Hippocampal formation (tissue), 2 donors: ENCODE data around the gene USP40.

Source experiments
- DNase-seq, 2 donors: peaks; one replicate each; lab custom pipeline; 2025; lab: John Stamatoyannopoulos, UW

USP40 gene

DNA sequence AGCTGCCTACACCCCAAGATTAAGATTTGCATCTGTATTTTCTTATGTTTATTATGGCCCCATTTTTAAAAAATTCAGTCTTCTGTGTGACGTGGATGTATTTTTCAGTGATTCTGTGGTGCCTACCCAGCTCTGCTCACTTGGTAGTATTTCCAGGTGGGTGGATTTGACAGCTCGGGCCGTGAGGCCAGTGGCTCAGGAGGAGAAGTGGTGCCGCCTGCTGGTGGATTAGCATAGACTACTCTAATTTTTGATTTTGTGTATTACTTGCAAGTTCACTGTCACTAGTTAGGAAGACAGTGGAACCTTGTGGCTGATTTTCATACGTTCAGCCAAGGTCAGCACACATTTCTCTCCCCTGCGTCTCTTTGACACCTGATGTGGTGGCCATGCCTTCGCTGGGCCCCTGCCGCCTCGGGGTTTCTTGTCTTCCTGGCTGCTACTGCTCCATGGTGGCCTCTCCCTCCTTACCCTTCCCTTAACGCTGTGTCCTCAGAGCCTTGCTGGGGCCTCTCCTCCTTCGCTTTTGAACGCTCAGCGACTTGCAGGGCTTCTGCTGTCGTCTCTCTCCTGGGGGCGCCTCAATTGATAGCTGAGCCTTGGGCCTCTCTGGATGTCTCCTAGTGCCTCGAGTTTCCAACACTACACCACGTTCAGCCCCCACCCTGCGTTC lies 122.9 kb downstream of the USP40 start:
- DNase-seq, result peak; percentile 44 to 69

DNA sequence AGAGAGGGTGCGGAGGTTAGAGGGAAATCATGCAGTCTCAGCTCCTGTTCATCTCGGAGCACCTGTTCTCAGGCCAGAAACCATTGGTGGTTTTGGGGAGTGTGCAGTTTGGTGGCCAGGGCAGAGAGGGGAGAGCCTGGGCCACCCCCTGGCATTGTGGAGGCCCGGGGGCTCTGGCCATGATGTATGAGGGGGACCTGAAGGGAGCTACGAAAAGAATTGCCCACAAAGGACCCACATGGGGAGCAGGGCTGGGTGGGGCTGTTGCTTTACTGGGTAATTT lies 124.6 kb downstream of the USP40 start:
- DNase-seq, result no peak

- DNase-seq, result no peak
These were observed 125.2 kb downstream of the USP40 start for GRCh38 chr2:233441161-233442027.

- no peak for DNase-seq
These were observed 125.9 kb downstream of the USP40 start for GRCh38 chr2:233440714-233441113.

DNA sequence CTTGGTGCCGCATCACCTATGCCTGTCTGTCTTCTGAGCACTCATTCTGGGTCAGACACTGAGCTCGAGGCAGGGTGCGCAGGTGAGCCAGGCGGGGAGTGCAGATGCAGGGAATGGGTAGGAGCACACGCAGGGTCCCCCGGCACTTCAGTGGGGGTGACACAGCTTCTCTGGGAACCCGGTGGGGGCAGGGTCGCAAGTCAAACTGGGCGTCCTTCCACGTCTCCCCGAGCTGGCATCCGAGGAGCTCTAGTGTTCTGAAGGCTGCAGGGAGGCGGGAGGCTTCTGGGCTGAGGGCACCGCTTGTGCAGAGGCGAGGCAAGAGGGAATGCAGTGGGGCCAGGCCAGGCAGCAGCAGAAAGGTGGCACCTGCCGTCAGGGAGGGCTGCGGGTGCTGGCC lies 126.3 kb downstream of the USP40 start:
- DNase-seq, result no peak

DNA sequence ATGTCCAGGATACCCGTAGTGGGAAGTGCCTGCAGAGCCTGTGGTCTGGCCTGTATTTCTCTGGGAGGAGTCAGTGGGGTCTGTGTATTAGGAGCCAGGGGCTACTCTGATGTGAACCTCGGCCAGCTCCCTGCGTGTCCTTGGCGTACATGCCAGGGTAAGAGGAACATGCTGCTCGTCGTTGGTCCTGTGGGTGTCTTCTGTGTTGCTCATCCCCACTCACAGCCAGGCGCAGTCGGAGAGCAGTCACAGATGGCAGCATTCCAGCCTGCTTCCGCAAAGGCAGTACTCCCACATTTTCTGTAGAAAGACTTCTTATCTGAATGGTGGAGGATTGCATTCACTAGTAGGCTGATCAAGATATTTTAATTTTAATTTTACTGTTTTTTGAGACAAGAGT lies 127.4 kb downstream of the USP40 start:
- DNase-seq, result peak; percentile 34 to 38

DNA sequence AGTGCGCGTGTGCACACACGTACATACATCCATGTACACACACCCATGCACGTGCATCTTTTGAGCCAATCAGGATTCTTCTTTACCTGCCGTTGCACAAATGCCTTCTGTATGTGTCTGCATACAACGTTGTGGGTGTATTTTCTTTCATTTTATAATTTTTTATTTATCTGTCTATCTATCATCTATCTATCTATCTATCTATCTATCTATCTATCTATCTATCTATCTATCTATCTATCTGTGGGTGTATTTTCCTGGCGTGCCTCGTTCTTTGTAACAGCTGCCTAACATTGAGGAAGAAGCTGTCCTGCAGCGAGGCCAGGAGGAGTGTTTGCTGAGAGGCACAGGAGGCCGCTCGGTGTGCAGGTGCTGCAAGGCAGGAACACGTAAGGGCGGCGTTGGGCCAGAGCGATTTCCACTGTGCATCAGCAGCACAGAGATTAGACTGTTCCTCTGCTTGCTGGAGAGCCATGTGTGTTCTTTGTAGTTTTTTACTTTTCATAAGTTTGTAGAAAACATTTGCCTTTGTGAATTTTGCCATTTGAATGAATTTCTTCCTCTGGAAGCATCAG lies 127.9 kb downstream of the USP40 start:
- no peak for DNase-seq

DNA sequence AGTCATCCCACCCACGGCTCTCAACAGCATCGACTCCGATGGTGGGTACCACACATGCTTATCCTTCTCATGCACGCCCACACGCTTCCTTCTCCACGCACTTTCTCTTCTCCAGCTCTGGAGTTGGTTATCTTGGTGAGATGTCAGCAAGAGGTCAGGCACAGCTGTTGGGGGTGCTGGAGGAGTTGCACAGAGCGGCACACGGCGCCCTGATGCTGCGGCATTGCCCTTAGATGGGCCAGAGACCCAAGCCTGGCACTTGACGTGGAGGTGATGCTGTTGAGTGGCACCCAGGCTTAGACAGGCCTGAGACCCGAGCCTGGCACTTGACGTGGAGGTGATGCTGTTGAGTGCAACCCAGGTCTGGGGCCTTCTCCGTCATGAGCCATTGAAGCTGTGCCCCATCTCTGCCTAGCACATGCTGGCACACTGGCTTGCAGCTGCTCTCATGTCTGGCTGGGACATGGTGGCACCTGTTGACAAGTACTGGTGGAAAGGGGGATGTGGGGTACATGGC lies 129.1 kb downstream of the USP40 start:
- DNase-seq, result no peak

GRCh38 chr2:233436691-233437438 lies 129.7 kb downstream of the USP40 start:
- no peak for DNase-seq

DNA sequence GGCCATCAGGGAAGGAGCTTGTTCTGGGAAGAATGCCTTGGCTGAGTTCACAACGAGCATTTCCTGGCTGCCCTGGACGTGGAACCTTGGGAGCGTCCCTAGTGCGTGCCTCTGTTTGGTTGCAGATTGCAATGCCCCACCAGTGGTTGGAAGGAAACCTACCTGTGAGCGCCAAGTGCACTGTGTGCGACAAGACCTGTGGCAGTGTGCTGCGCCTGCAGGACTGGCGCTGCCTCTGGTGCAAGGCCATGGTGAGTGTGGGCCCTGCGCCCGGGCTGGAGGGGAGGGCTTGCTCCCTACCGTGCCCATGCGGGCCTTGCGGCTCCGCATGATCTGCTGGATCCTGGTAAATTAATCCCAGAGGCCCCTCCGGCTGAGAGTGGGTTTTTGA lies 130.4 kb downstream of the USP40 start:
- DNase-seq, result no peak

DNA sequence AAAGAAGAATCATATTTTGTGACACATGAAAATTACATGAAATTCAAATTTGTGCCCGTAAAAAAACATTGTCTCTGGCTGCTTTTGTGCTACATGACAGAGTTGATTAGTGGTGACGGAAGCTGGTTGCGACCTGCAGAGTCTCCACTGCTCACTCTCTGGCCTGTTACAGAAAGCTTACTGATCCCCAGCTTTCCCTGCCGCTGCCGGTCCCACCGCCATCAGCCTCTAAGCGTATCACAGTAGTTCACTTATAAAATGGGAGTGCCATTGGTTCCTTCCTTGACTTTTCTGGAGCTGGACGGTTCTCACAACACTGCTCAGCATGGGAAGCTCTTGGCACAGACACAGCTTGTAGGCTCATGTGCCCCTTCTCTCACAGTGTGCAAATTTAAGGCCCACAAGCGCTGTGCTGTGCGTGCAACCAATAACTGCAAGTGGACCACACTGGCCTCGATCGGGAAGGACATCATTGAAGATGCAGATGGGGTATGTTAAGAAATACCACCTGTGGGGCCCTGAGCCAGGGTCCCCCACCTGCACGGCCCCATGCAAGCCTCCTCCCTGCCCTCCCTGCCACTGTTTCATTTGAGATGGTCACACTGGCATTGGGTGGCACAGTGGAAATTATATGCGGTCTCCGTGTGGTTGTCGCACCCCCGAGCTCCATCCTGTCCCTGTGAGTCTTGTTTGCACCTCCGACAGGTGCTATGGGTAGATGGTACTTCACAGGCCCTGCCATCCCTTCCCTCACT lies 131.0 kb downstream of the USP40 start:
- DNase-seq, result no peak

GRCh38 chr2:233434666-233435330 lies 131.8 kb downstream of the USP40 start:
- no peak for DNase-seq

DNA sequence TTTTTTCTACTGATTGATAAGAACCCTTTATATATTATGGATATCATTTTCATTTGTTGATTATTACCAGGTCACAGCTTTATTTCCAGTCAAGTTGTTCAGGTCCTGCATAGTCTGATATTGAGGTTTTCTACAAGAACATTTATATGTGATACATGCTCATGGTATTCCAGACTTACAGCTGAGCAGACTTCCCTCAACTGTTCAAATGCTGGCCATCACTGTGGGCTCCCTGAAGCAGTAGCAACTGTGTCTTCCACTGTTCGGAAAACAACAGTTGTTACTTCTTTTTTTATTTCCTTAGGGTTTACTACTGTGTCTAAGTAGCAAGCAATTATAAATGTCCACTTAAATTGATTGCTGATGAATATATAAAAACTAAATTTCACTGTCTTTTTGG lies 132.8 kb downstream of the USP40 start:
- no peak for DNase-seq

- DNase-seq, result no peak
These were observed 133.6 kb downstream of the USP40 start for GRCh38 chr2:233433029-233433428.

- no peak for DNase-seq
These were observed 135.9 kb downstream of the USP40 start for GRCh38 chr2:233430651-233431050.

DNA sequence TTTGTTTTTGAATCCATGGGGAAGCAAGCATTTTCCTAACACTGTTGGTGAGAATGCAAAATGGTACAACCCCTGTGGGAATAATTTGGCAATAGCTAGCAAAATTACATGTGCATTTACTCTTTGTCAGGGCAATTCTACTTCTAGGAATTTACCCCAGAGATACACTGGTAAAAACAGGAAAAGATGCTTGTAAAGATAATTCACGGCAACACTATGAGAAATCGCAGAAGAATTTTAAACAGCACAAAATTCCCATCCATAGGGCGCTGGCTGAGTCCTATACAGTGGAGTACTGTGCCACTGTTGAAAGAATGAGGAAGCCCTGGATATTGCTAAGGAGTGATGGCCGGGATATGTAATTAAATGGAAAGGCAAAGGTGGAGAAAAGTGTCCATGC lies 136.5 kb downstream of the USP40 start:
- no peak for DNase-seq

DNA sequence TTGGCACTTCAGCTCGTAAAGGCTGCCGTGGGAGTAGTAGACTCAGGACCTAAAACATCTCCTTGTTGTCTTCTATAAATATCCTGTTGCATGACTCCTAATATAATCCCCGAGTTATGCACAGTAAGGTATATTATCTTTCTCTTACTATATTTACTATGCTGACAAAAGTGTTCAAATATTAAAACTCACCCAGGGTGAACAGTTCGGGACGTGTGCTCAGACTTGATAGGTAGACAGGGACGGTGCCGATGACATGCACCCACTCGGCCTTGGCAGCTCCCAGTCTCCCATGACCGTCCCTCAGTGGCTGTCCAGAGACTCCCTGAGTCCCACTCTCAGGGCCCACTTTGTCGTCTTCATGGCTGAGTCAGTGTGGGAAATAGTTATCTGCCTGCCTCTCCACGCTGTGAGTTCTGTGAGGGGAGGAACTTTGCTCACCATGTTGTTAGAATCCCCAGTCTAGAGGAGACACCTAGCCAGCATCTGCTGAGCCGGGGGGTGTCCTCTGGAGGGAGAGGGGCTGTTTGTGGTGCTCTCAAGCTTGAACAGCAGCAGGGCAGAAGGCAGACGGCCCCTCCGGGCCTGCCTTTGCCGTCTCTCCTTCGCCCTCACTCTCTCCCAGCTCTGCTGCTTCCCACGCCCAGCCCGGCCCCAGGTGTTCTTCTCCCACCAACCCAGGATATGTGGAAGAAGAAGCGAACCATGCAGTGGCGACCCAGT lies 137.2 kb downstream of the USP40 start:
- no peak for DNase-seq

DNA sequence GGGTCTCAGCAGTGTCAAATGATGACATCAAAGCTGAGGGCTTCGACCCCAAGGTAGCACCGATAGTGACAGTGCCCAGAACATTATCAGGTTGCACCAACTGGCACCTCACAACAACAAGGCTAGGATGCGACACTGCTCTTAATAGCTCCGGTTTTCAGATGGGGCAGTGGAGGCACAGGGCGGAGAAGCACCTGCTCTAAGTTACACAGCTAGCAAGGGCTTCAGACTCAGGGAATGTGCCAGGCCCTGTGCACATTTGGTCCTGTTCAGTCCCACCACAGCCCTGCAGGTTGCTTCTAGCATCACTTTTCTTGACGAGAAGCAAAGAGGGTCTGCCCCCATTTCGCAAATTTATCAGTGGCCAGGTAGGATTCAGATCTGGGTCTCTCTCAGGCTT lies 138.1 kb downstream of the USP40 start:
- DNase-seq, result no peak

GRCh38 chr2:233428008-233428407 lies 138.6 kb downstream of the USP40 start:
- DNase-seq, result no peak

DNA sequence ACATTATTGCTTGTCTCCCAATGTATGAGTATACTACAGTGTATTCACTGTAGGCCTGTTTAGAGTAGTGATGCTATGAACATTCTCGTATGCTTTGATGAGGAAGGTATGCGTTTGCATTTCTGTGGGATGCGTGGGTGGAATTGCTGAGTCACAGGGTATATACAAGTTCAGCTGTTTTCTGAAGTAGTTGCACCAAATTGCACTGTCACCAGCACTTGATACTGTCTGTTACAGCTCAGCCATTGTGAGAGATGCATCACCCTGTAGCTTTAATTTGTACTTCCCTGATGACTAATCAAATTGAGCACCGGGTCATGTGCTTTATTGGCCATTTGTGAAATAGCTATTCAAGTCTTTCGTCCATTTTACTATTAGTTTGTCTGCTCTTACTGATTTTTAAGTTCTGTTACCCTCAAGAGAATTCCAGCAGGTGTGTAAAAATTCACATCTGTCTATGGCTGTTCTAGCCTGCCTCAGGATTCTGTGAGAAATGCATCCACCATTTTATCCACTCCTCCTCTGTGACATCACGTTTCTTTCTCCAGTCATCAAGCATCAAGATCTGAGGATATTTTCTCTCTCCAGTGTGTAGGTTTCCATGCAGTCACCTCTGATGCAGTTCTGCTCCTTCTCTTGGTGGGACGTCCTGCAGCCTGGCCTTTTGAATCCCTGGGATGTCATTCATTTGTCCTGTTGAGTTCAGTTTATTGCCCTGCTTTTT lies 139.8 kb downstream of the USP40 start:
- DNase-seq, result no peak
